HFFc6 (cell line): ENCODE data around the gene TMEM184A. TPM values are rescaled to one million over a fixed set of nuclear protein-coding genes. Genes with fewer than 3 reads are reported as not detected.

Experiments
- DNase-seq: peaks from one replicate; pipeline ENCODE4 v3.0.0-alpha.2; 2018
- H3K27ac Mint-ChIP-seq: 2 replicates; pipeline ENCODE4 v1.8.0; 2020; ENCODE audit warnings: mild to moderate bottlenecking, mixed read lengths
- H3K27me3 Mint-ChIP-seq: 2 replicates; pipeline ENCODE4 v1.8.0; 2021; ENCODE audit warnings: mild to moderate bottlenecking, moderate library complexity, mixed read lengths; ENCODE audit not compliant: insufficient read depth
- H3K36me3 Mint-ChIP-seq: 2 replicates; pipeline ENCODE4 v1.8.0; 2021; ENCODE audit warnings: low read depth, mixed read lengths
- H3K4me1 Mint-ChIP-seq: 2 replicates; pipeline ENCODE4 v1.8.0; 2020; ENCODE audit warnings: low read depth, mixed read lengths
- H3K4me3 Mint-ChIP-seq: 2 replicates; pipeline ENCODE4 v1.8.0; 2020; ENCODE audit warnings: mild to moderate bottlenecking, moderate library complexity, mixed read lengths
- H3K9me3 Mint-ChIP-seq: 2 replicates; pipeline ENCODE4 v1.8.0; 2020; ENCODE audit warnings: mild to moderate bottlenecking, mixed read lengths
- total RNA-seq, 6 experiments: library from RNA; stranded (reverse); fragmentation: NEBNext Ultra II Directional; extraction: Animal tissue kit (Norgen Biotek cat#: 25700); gene quantifications; 2 replicates in 1 of 6; 3 replicates in 5 of 6; pipeline ENCODE4 v1.2.3, GENCODE V29; 2021
- TF ChIP-seq, protein P1 (sequence below): fragments of 200-600 bp; sonication (generic); IDR thresholded peaks from 2 replicates; pipeline ENCODE4 v1.5.0; 2021; ENCODE audit warnings: antibody characterized with exemption, mild to moderate bottlenecking

TMEM184A gene
- total RNA-seq, 6 experiments from 2014 or later: 0.79 to 2.0 (median 1.5) TPM

DNA sequence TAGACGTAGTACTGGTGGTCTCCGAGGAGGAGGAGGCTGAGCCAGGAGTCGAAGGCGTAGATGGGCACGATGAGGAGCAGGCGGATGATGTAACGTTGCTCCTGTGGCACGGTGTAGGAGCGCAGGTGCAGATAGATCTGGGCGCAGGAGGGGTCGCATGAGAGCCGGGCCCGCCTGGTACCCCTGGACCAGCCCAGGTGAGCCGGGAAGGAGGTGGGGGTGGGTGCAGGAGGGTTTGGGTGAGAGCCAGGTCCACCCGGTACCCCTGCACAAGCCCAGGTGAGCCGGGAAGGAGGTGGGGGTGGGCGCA lies 5.2 kb downstream of the TMEM184A start:
- Mint-ChIP-seq H3K4me1 (peaks cover 12% of the 10 kb centered on the region), H3K4me3 (no peak overlapping the region), H3K36me3 (no peaks in the 10 kb centered on the region), H3K27ac (no peak overlapping the region), H3K9me3 (no peaks in the 10 kb centered on the region), H3K27me3 (peaks cover 6% of the 10 kb centered on the region)
- TF ChIP-seq, protein P1, sequence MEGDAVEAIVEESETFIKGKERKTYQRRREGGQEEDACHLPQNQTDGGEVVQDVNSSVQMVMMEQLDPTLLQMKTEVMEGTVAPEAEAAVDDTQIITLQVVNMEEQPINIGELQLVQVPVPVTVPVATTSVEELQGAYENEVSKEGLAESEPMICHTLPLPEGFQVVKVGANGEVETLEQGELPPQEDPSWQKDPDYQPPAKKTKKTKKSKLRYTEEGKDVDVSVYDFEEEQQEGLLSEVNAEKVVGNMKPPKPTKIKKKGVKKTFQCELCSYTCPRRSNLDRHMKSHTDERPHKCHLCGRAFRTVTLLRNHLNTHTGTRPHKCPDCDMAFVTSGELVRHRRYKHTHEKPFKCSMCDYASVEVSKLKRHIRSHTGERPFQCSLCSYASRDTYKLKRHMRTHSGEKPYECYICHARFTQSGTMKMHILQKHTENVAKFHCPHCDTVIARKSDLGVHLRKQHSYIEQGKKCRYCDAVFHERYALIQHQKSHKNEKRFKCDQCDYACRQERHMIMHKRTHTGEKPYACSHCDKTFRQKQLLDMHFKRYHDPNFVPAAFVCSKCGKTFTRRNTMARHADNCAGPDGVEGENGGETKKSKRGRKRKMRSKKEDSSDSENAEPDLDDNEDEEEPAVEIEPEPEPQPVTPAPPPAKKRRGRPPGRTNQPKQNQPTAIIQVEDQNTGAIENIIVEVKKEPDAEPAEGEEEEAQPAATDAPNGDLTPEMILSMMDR: no peak
- no peak for DNase-seq

DNA sequence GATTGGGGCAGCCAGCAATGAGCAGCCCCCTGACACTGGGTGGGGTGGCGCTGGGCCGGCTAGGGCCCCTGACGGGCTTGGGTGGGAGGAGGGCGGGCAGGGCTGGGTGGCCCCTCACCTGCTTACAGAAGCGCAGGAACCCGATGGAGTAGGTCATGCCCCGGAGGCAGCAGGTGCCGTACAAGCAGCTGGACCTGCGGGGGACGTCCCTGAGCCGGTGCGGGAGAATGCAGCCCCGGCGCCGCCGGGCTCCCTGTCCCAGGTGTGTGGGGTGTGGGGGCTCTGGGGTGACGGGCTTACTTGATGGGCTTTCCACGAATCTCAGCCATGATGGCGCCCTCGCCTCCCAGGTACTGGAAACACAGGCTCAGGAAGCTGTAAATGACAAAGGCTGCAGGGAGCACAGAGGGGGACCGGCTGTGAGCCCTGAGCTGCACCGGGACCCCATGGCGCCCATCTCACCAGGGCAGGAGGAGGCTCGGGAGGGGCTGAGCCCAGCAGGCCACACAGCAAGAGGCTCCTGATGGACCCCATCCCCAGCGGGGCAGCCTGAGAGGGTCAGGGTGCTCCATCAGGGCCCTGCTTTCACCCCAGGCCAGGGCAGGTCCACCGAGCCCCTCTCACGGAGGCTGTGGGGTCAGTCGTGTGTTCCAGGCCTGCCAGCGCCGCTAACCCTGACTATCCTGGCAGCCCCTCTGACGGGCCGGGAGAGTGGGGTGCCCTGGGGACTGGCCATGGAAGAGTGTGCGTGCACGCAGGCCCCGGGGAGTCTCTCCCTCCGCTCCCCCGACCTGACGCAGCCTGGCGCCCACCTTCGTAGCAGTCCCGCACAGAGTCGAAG lies 5.8 kb downstream of the TMEM184A start:
- H3K27ac Mint-ChIP-seq: no peak overlapping the region
- H3K27me3 Mint-ChIP-seq: peaks cover 9% of the 10 kb centered on the region
- H3K36me3 Mint-ChIP-seq: no peaks in the 10 kb centered on the region
- TF ChIP-seq, protein P1: no peak
- H3K4me1 Mint-ChIP-seq: peaks cover 6% of the 10 kb centered on the region
- no peaks in the 10 kb centered on the region for H3K9me3 Mint-ChIP-seq
- DNase-seq: no peak
- no peak overlapping the region for H3K4me3 Mint-ChIP-seq

DNA sequence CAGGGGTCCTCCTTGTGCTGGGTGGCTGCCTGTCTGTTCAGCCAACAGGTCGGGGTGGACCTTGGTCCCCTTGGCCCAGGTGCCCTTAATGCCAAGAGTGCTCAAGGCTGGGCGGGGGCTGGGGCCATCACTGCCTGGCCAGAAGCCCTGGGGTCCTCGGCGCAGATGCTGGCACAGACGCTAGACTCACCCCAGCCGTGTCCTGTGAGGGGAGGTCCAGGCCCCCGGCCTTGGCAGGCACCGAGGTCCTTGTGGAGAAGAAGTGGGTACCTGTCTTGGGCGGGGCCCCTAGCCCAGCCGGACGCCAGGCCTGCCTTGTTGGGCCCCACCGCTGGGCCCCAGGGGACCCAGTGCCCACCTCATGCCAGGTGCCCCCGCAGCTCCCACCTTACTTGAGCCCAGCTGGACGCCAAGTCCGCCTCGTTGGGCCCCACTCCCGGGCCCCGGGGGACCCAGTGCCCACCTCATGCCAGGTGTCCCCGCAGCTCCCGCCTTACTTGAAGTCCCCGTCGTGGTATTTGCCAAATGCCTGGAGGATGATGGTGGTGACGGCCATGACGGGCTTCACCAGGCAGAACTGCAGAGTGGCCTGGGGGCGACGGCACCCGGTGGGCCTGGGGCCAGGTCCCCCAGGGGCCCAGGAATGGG lies 6.5 kb downstream of the TMEM184A start:
- no peaks in the 10 kb centered on the region for H3K36me3 Mint-ChIP-seq

DNA sequence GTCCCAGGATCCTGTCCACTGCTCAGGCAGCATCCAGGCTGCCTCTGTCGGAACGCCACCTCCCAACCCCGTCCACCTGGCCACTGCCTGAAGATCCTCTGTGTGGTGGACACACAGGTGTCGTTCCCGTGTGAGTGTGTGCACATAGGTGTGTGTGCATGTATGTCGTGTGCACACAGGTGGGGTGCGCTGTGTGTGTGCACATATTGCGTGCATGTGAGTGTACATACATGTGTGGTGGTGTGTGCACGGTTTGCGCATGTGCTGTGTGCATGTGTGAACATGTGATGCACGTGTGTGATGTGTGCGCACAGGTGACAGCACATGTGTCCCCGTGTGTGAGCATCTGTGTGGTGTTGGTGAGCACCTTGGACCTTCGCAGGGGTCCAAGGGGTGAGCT lies 7.1 kb downstream of the TMEM184A start:
- no peak overlapping the region for H3K4me3 Mint-ChIP-seq
- DNase-seq: no peak
- no peaks in the 10 kb centered on the region for H3K36me3 Mint-ChIP-seq
- no peaks in the 10 kb centered on the region for H3K9me3 Mint-ChIP-seq
- TF ChIP-seq, protein P1: no peak
- no peak overlapping the region for H3K27ac Mint-ChIP-seq
- peaks cover 17% of the 10 kb centered on the region for H3K27me3 Mint-ChIP-seq
- H3K4me1 Mint-ChIP-seq: no peaks in the 10 kb centered on the region

More for the DNA sequence above, 6.5 kb downstream of the TMEM184A start:
- Mint-ChIP-seq H3K9me3 (no peaks in the 10 kb centered on the region), H3K4me3 (no peak overlapping the region), H3K27me3 (peaks cover 14% of the 10 kb centered on the region), H3K27ac (no peak overlapping the region), H3K4me1 (no peaks in the 10 kb centered on the region)
- TF ChIP-seq, protein P1: no peak
- DNase-seq: no peak

GRCh38 chr7:1548438-1548831 lies 7.6 kb downstream of the TMEM184A start:
- no peak overlapping the region for H3K27ac Mint-ChIP-seq
- H3K27me3 Mint-ChIP-seq: peaks cover 17% of the 10 kb centered on the region
- no peak for DNase-seq
- H3K4me3 Mint-ChIP-seq: no peak overlapping the region
- no peaks in the 10 kb centered on the region for H3K36me3 Mint-ChIP-seq
- TF ChIP-seq, protein P1: peak; percentile 31; the same call in 1 of the 2 replicates
- no peaks in the 10 kb centered on the region for H3K4me1 Mint-ChIP-seq
- no peaks in the 10 kb centered on the region for H3K9me3 Mint-ChIP-seq
